Measurements from ENCODE around the gene SYNPO2. TPM values are rescaled to one million over a fixed set of nuclear protein-coding genes. Genes with fewer than 3 reads are reported as not detected.
"Not testable (repeated sequence)": the region's sequence is repeated elsewhere in the genome, so short reads cannot be mapped to it uniquely, and the experiment has no call there.

SYNPO2 gene
- total and polyA plus RNA-seq, 10 of the 15 experiments (the other 5 are each of a cell fraction or from before 2014, with no cell fraction given): 0.04 to 0.34 (median 0.28) TPM

GRCh38 chr4:119010221-119010620, 121.6 kb downstream of the SYNPO2 start:
- H3K9me3 ChIP-seq (replicated peaks; ENCODE audit: control insufficient read depth, insufficient read depth, low read length); POLR2A ChIA-PET; H3K4me1 ChIP-seq (ENCODE audit: control insufficient read depth, insufficient read depth, low read length); CTCF ChIA-PET; H3K9ac ChIP-seq (ENCODE audit: control insufficient read depth, insufficient read depth, low read length); H3K27me3 ChIP-seq (replicated peaks in 1 of 2; ENCODE audit: control insufficient read depth in 2 of 2, insufficient read depth in 2 of 2, low read length in 1 of 2); H3K36me3 ChIP-seq (ENCODE audit: control insufficient read depth in 2 of 2, insufficient read depth in 2 of 2, low read length in 1 of 2); BruUV-seq (replicated peaks); DNase-seq (ENCODE audit: low read depth, low spot score); FAIRE-seq; ATAC-seq; SMC1A ChIA-PET (ENCODE audit: uncharacterized antibody, unreplicated experiment); H4K20me1 ChIP-seq (ENCODE audit: control insufficient read depth, insufficient read depth); H2AFZ ChIP-seq (ENCODE audit: control insufficient read depth, low read depth, low read length); intact Hi-C loops (cut with micrococcal nuclease; ENCODE audit: unreplicated experiment); RAD21 ChIA-PET (ENCODE audit: unreplicated experiment); H3K79me2 ChIP-seq (ENCODE audit: control insufficient read depth, insufficient read depth, low read length); H3K4me3 ChIP-seq; H3K4me2 ChIP-seq (ENCODE audit: control insufficient read depth, insufficient read depth); H3K27ac ChIP-seq (ENCODE audit: control insufficient read depth, insufficient read depth); in situ Hi-C loops (cut with MboI): not testable (repeated sequence)
- 7% methylated on average over 2 of the region's 2 CpGs for WGBS (ENCODE audit: insufficient coverage, insufficient replicate concordance, low lambda C conversion rate, missing lambda C conversion rate)

- ChIA-PET CTCF (no interaction called here), POLR2A (interaction anchor here (0.6 kb wide), 2 partner anchors 25 to 477 kb away, joined by 3 to 6 read pairs; no protein-coding TSS in a partner anchor), SMC1A (ENCODE audit: uncharacterized antibody, unreplicated experiment) (no interaction called here), RAD21 (ENCODE audit: unreplicated experiment) (no interaction called here)
- Histone ChIP-seq H3K9me3 (replicated peaks; ENCODE audit: control insufficient read depth, insufficient read depth, low read length) (no peaks in the 10 kb centered on the region), H3K79me2 (ENCODE audit: control insufficient read depth, insufficient read depth, low read length) (no peaks in the 10 kb centered on the region), H3K27ac (ENCODE audit: control insufficient read depth, insufficient read depth) (no peak overlapping the region), H3K36me3 (ENCODE audit: control insufficient read depth in 2 of 2, insufficient read depth in 2 of 2, low read length in 1 of 2) (no peaks in the 10 kb centered on the region), H3K9ac (ENCODE audit: control insufficient read depth, insufficient read depth, low read length) (no peak overlapping the region), H3K4me3 (no peak overlapping the region), H3K4me2 (ENCODE audit: control insufficient read depth, insufficient read depth) (no peak overlapping the region), H3K4me1 (ENCODE audit: control insufficient read depth, insufficient read depth, low read length) (no peaks in the 10 kb centered on the region), H4K20me1 (ENCODE audit: control insufficient read depth, insufficient read depth) (no peaks in the 10 kb centered on the region), H2AFZ (ENCODE audit: control insufficient read depth, low read depth, low read length) (no peak overlapping the region), H3K27me3 (replicated peaks in 1 of 2; ENCODE audit: control insufficient read depth in 2 of 2, insufficient read depth in 2 of 2, low read length in 1 of 2) (no peaks in the 10 kb centered on the region)
- ATAC-seq (no peak), DNase-seq (ENCODE audit: low read depth, low spot score) (no peak), FAIRE-seq (no peak)
- intact Hi-C loops (cut with micrococcal nuclease; ENCODE audit: unreplicated experiment): no loop called here
- in situ Hi-C loops (cut with MboI): no loop called here
- 48% methylated on average over 7 of the region's 7 CpGs for WGBS (ENCODE audit: insufficient coverage, insufficient replicate concordance, low lambda C conversion rate, missing lambda C conversion rate)
- no TSS peak for BruUV-seq (replicated peaks)
- TF ChIP-seq FOXK2 (IDR thresholded peaks at IDR 0.05) (no peak), ATF3 (IDR thresholded peaks at IDR 0.05; ENCODE audit: borderline replicate concordance, extremely low read depth, low read depth, low read length) (no peak), HDAC2 (IDR thresholded peaks at IDR 0.05) (no peak), NR2F1 (conservative IDR thresholded peaks at IDR 0.05) (no peak), SMAD1 (IDR thresholded peaks at IDR 0.05; ENCODE audit: low read depth, partially characterized antibody) (no peak), CBX3 (IDR thresholded peaks at IDR 0.05; ENCODE audit: borderline replicate concordance, low read depth) (no peak), CBFB (IDR thresholded peaks at IDR 0.05; ENCODE audit: low read depth) (no peak), YBX1 (IDR thresholded peaks at IDR 0.05) (no peak), PKNOX1 (IDR thresholded peaks at IDR 0.05) (no peak), NFXL1 (IDR thresholded peaks at IDR 0.05; ENCODE audit: borderline replicate concordance) (no peak), KAT2A (conservative IDR thresholded peaks at IDR 0.05; ENCODE audit: control insufficient read depth, low read depth, low read length) (no peak), LARP7 (IDR thresholded peaks at IDR 0.05) (no peak), ZBTB40 (IDR thresholded peaks at IDR 0.05; ENCODE audit: borderline replicate concordance) (no peak)
Measured at GRCh38 chr4:119010909-119011606, 122.4 kb downstream of the SYNPO2 start.

Measured in GM12878 (cell line).